HEK293 (cell line): ENCODE data around the gene BUB1B.

Source experiments
- CTCF ChIA-PET: fragments of 350-600 bp; formaldehyde crosslinking; extraction: SDS; loops from one replicate; lab custom pipeline; 2021; ENCODE audit warnings: antibody characterized with exemption; lab: Yijun Ruan, JAX
- POLR2A ChIA-PET: fragments of 300-600 bp; formaldehyde crosslinking; extraction: SDS; loops from one replicate; lab custom pipeline; 2020; ENCODE audit warnings: antibody characterized with exemption, inconsistent platforms; lab: Yijun Ruan, JAX
- H3K27ac ChIP-seq: fragments of 200-500 bp; sonication (Bioruptor generic); 2 replicates; pipeline ENCODE4 v1.5.1; 2014; ENCODE audit warnings: low read depth, low read length, control low read depth, inconsistent platforms; ENCODE audit errors: extremely low read depth
- H3K36me3 ChIP-seq, 2 experiments: fragments of 200-500 bp in 1 of 2; sonication (Bioruptor generic) in 1 of 2; 1 replicate in 1 of 2; 2 replicates in 1 of 2; pipeline ENCODE4 v1.5.1; 2014 to 2017; ENCODE audit warnings: inconsistent platforms in 2 of 2, low read length in 2 of 2; ENCODE audit not compliant: control insufficient read depth in 2 of 2, insufficient read depth in 1 of 2
- H3K4me1 ChIP-seq: fragments of 200-500 bp; sonication (Bioruptor generic); 2 replicates; pipeline ENCODE4 v1.5.1; 2014; ENCODE audit warnings: mild to moderate bottlenecking, low read length, inconsistent platforms; ENCODE audit not compliant: control insufficient read depth, insufficient read depth
- H3K4me3 ChIP-seq: 2 replicates; pipeline ENCODE4 v1.5.1; 2011; ENCODE audit warnings: low read depth, mild to moderate bottlenecking, control low read depth, low read length, moderate library complexity
- H3K9me3 ChIP-seq: fragments of 200-500 bp; sonication (Bioruptor generic); 2 replicates; pipeline ENCODE4 v1.5.1; 2014; ENCODE audit warnings: low read depth, low read length, inconsistent platforms; ENCODE audit not compliant: control insufficient read depth, insufficient read depth
- CTCF ChIP-seq: fragments of 450-650 bp; formaldehyde crosslinking; IDR thresholded peaks from 2 replicates; pipeline ENCODE4 v1.5.1; 2016; ENCODE audit warnings: missing biosample characterization, missing genetic modification characterization
- FEZF1 ChIP-seq: fragments of 450-650 bp; formaldehyde crosslinking; IDR thresholded peaks from 2 replicates; pipeline ENCODE4 v1.5.1; 2016; ENCODE audit warnings: missing biosample characterization, missing genetic modification characterization
- HIC1 ChIP-seq: fragments of 450-650 bp; formaldehyde crosslinking; IDR thresholded peaks from 2 replicates; pipeline ENCODE4 v1.5.1; 2016; ENCODE audit warnings: missing biosample characterization, missing genetic modification characterization
- HOXA7 ChIP-seq: sonication (generic); formaldehyde crosslinking; IDR thresholded peaks from 2 replicates; pipeline ENCODE4 v1.8.1; 2022; ENCODE audit warnings: missing genetic modification reagents, borderline replicate concordance
- KLF8 ChIP-seq: fragments of 450-650 bp; formaldehyde crosslinking; IDR thresholded peaks from 2 replicates; pipeline ENCODE4 v1.5.1; 2016; ENCODE audit warnings: missing biosample characterization, missing genetic modification characterization
- PBX3 ChIP-seq: sonication (generic); formaldehyde crosslinking; IDR thresholded peaks from 2 replicates; pipeline ENCODE4 v1.8.1; 2022; ENCODE audit warnings: mild to moderate bottlenecking, moderate library complexity, missing genetic modification reagents
- SP7 ChIP-seq: fragments of 450-650 bp; formaldehyde crosslinking; IDR thresholded peaks from 2 replicates; pipeline ENCODE4 v1.5.1; 2016; ENCODE audit warnings: missing biosample characterization, missing genetic modification characterization
- ZBTB17 ChIP-seq: fragments of 450-650 bp; formaldehyde crosslinking; IDR thresholded peaks from 2 replicates; pipeline ENCODE4 v1.5.1; 2016; ENCODE audit warnings: missing biosample characterization, missing genetic modification characterization
- ZFHX2 ChIP-seq: fragments of 450-650 bp; formaldehyde crosslinking; conservative IDR thresholded peaks from 2 replicates; pipeline ENCODE4 v1.5.1; 2016; ENCODE audit warnings: missing biosample characterization, missing genetic modification characterization
- ZNF138 ChIP-seq: fragments of 450-650 bp; formaldehyde crosslinking; IDR thresholded peaks from 2 replicates; pipeline ENCODE4 v1.5.1; 2016; ENCODE audit warnings: missing biosample characterization, missing genetic modification characterization, borderline replicate concordance
- ZNF148 ChIP-seq: fragments of 450-650 bp; formaldehyde crosslinking; IDR thresholded peaks from 2 replicates; pipeline ENCODE4 v1.5.0; 2017; ENCODE audit warnings: missing biosample characterization, missing genetic modification characterization, borderline replicate concordance
- ZNF16 ChIP-seq: fragments of 450-650 bp; formaldehyde crosslinking; IDR thresholded peaks from 2 replicates; pipeline ENCODE4 v1.5.1; 2016; ENCODE audit warnings: low read depth, missing biosample characterization, missing genetic modification characterization
- ZNF169 ChIP-seq: fragments of 450-650 bp; formaldehyde crosslinking; IDR thresholded peaks from 2 replicates; pipeline ENCODE4 v1.5.1; 2016; ENCODE audit warnings: missing biosample characterization, missing genetic modification characterization
- ZNF184 ChIP-seq: fragments of 450-650 bp; IDR thresholded peaks from 2 replicates; pipeline ENCODE4 v1.5.1; 2018; ENCODE audit warnings: missing biosample characterization, mild to moderate bottlenecking, missing genetic modification characterization
- ZNF23 ChIP-seq: fragments of 450-650 bp; formaldehyde crosslinking; IDR thresholded peaks from 2 replicates; pipeline ENCODE4 v1.5.1; 2016; ENCODE audit warnings: missing biosample characterization, missing genetic modification characterization, borderline replicate concordance
- ZNF248 ChIP-seq: fragments of 450-650 bp; formaldehyde crosslinking; IDR thresholded peaks from 2 replicates; pipeline ENCODE4 v1.5.1; 2017; ENCODE audit warnings: missing biosample characterization, missing genetic modification characterization
- ZNF280C ChIP-seq: fragments of 450-650 bp; formaldehyde crosslinking; IDR thresholded peaks from 2 replicates; pipeline ENCODE4 v1.5.1; 2016; ENCODE audit warnings: missing biosample characterization, missing genetic modification characterization
- ZNF530 ChIP-seq: fragments of 450-650 bp; formaldehyde crosslinking; IDR thresholded peaks from 2 replicates; pipeline ENCODE4 v1.5.1; 2016; ENCODE audit warnings: low read depth, missing biosample characterization, missing genetic modification characterization
- ZNF555 ChIP-seq: fragments of 450-650 bp; formaldehyde crosslinking; conservative IDR thresholded peaks from 2 replicates; pipeline ENCODE4 v1.5.1; 2017; ENCODE audit warnings: missing biosample characterization, mild to moderate bottlenecking, missing genetic modification characterization, inconsistent platforms
- ZNF610 ChIP-seq: fragments of 450-650 bp; formaldehyde crosslinking; IDR thresholded peaks from 2 replicates; pipeline ENCODE4 v1.5.1; 2016; ENCODE audit warnings: missing biosample characterization, missing genetic modification characterization, borderline replicate concordance
- ZNF677 ChIP-seq: fragments of 450-650 bp; IDR thresholded peaks from 2 replicates; pipeline ENCODE4 v1.5.0; 2018; ENCODE audit warnings: missing biosample characterization, mild to moderate bottlenecking, missing genetic modification characterization, moderate library complexity
- ZNF701 ChIP-seq: fragments of 450-650 bp; formaldehyde crosslinking; IDR thresholded peaks from 2 replicates; pipeline ENCODE4 v1.5.1; 2016; ENCODE audit warnings: missing biosample characterization, missing genetic modification characterization
- ZNF707 ChIP-seq: fragments of 450-650 bp; formaldehyde crosslinking; IDR thresholded peaks from 2 replicates; pipeline ENCODE4 v1.5.1; 2016; ENCODE audit warnings: missing biosample characterization, missing genetic modification characterization
- ZSCAN16 ChIP-seq: fragments of 450-650 bp; formaldehyde crosslinking; IDR thresholded peaks from 2 replicates; pipeline ENCODE4 v1.5.1; 2016; ENCODE audit warnings: missing biosample characterization, missing genetic modification characterization

BUB1B gene

GRCh38 chr15:40251486-40252140 is 90.7 kb downstream of the BUB1B start:
- peaks cover 4% of the 10 kb centered on the region; the same call in 1 of the 2 replicates for H3K4me1 ChIP-seq
- no peaks in the 10 kb centered on the region for H3K36me3 ChIP-seq
- CTCF ChIA-PET: interaction anchor here (1.9 kb wide), 1 partner anchor 23 kb away, joined by 14 read pairs; no protein-coding TSS in a partner anchor
- TF ChIP-seq HOXA7 (CRISPR knock-in tag) (no peak), ZNF148 (tag by site-specific recombination) (no peak), ZNF23 (tag by site-specific recombination) (no peak), ZNF530 (tag by site-specific recombination) (no peak), ZNF138 (tag by site-specific recombination) (no peak), ZFHX2 (no peak), ZNF248 (tag by site-specific recombination) (no peak)
- no peak overlapping the region for H3K27ac ChIP-seq
- POLR2A ChIA-PET: no interaction called here
- H3K9me3 ChIP-seq: no peaks in the 10 kb centered on the region
- H3K4me3 ChIP-seq: no peak overlapping the region

- ChIA-PET CTCF (no interaction called here), POLR2A (interaction anchor here (1.0 kb wide), 1 partner anchor 71 kb away, joined by 3 read pairs; the partner anchor contains the start of gene INAFM2)
- Histone ChIP-seq H3K27ac (no peak overlapping the region), H3K4me1 (peaks cover 4% of the 10 kb centered on the region; the same call in 1 of the 2 replicates)
- TF ChIP-seq KLF8 (no peak), ZNF677 (tag by site-specific recombination) (no peak), CTCF (tag by site-specific recombination) (no peak), ZNF184 (tag by site-specific recombination) (no peak), ZBTB17 (tag by site-specific recombination) (no peak), HOXA7 (CRISPR knock-in tag) (no peak), ZNF610 (no peak), ZNF555 (no peak), ZNF16 (tag by site-specific recombination) (no peak), ZNF169 (tag by site-specific recombination) (no peak), ZNF701 (tag by site-specific recombination) (no peak), FEZF1 (tag by site-specific recombination) (no peak), ZSCAN16 (tag by site-specific recombination) (no peak), SP7 (no peak), ZNF280C (tag by site-specific recombination) (no peak), HIC1 (tag by site-specific recombination) (no peak), PBX3 (CRISPR knock-in tag) (no peak), ZNF707 (tag by site-specific recombination) (no peak)
- TF ChIP-seq, all 188 proteins: peak for 0
- Histone ChIP-seq H3K4me3 (no peak overlapping the region), H3K36me3 (no peaks in the 10 kb centered on the region), H3K9me3 (no peaks in the 10 kb centered on the region)
These were observed 91.2 kb downstream of the BUB1B start for GRCh38 chr15:40252141-40252437.
